D341Med (cell line): Measurements from ENCODE around the gene NUDT21.

Experiments
- DNase-seq: peaks from one replicate; pipeline ENCODE4 v3.0.0; 2012; ENCODE audit warnings: low spot score

NUDT21 gene

DNA sequence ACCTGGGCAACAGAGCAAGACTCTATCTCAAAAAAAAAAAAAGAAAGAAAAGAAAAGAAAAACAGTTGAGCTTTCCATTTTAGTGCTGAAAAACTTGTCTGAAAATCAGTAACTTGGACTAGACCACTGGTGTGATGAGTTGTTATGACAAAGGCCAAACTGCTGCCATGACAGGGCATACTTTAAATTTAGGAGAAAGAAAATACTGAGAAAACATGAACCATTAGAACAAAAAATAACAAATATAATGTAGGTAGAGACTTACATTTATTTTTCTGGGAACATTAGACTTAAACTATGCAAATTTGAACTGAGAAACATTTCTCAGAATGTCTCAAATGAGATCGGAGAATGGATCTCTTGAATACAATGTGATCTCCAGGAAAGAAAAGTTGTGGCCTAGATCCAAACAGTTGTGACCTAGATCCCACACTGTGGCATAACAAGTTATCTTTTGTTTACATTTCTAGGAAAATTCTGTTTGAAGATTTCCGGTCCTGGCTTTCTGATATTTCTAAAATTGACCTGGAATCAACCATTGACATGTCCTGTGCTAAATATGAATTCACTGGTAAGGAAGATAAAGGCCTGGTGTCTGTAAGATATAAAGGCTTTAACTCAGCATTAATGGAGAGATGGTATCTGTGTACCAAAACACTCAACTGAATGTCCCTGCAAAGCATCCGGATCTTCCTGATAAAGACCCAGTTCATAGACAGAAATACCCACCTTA is 11.1 kb upstream of the NUDT21 start:
- no peak for DNase-seq

DNA sequence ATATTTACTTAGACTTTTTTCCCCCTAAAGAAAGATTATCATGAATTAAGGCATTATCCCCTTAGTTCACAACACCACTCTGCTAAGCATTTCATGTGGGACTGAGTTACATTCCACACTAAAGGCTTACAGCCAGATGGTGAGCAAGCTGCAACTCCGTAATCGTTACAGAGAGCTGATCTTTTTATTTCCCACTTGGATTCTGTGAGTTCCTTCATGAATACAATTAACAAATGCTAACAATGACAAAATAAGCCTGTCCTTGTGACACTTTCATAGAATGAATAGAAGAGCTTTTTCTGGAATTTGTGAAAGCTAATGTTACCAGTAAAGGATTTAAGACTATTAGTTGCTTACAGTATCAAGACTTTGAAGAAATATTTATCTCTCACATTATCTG is 9.0 kb upstream of the NUDT21 start:
- peak; percentile 61 for DNase-seq

DNA sequence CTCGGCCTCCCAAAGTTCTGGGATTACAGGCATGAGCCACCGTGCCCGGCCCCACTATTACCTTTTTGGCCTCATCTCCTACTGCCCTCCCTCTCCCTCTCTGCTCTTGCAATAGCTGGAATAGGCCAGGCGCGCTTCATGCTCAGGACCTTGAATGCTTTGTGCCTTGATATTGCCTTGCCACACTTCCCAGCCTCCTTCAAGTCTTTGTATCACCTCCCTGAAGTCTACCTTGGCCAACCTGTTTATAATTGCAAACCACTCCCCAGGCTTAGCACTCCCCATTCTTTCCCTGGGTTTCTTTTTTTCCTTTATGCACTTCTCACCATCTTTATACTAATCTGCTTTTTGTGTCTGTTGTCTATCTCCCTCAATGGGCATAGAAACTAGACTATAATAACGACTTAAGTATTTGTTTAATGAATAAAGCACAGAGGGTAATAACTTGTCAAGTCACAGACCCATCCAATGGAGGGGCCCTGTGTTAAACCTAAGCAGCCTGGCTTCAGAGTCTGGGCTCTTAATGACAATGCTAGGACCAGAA is 6.9 kb upstream of the NUDT21 start:
- no peak for DNase-seq

- peak; percentile 75 for DNase-seq
Observed at GRCh38 chr16:56451753-56452689, 889 bp upstream of the NUDT21 start.

- DNase-seq = peak; percentile 28
Observed at GRCh38 chr16:56450275-56450985, 702 bp downstream of the NUDT21 start.

GRCh38 chr16:56448005-56448404 is 3.1 kb downstream of the NUDT21 start:
- no peak for DNase-seq

- no peak for DNase-seq
Observed at GRCh38 chr16:56447286-56447685, 3.8 kb downstream of the NUDT21 start.

DNA sequence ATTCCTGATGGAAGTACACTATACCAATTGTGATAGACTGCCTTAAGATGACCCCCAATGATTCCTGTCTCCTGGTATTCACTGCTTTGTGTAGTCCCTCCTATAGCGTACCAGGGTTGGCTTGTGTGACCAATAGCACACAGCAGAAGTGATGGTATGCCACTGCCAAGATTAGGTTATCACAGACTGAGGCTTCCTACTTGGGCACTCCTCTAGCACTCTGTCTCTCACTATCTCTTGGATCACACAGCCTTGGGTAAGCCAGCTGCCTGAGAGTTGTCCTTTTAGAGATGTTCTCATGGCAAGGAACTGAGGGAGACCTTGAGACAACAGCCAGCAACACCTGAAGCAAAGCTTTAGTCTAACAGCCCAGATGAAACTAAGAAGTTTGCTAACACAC is 13.1 kb downstream of the NUDT21 start:
- no peak for DNase-seq

- no peak for DNase-seq
Observed at GRCh38 chr16:56436258-56436657, 14.9 kb downstream of the NUDT21 start.

DNA sequence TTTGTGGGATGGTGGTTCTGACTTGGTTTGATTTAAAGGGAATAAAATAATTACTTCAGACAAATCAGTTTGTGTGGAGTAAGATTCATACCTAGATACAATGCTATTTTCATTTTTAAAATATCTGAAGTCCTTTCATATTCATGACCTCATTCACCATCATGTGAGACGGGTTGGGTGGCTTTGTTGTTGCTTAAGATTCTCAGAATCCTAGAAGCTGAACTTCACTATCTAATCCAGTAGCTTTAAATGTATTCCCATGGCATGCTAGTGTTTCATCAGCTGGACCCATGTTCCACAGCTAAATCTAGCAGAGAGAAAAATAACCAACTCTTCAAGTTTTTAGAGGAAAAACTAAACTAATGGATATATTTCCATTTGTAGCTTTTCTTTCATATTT is 23.0 kb downstream of the NUDT21 start:
- no peak for DNase-seq

DNA sequence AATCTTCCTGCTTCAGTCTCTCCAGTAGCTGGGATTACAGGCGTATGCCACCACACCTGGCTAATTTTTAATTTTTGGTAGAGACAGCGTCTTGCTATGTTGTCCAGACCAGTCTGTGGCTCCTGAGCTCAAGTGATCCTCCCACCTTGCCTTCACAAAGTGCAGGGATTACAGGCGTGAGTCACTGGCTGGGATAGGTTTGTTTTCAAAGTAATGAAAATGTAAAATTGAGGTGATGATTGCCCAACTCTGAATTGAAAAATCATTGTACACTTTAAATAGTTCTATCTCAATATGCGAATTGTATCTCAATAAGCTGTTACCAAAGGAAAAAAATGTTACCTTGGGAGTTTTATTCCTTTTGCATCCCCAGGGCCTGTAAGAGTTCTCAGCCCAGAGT is 24.5 kb downstream of the NUDT21 start:
- DNase-seq = no peak

DNA sequence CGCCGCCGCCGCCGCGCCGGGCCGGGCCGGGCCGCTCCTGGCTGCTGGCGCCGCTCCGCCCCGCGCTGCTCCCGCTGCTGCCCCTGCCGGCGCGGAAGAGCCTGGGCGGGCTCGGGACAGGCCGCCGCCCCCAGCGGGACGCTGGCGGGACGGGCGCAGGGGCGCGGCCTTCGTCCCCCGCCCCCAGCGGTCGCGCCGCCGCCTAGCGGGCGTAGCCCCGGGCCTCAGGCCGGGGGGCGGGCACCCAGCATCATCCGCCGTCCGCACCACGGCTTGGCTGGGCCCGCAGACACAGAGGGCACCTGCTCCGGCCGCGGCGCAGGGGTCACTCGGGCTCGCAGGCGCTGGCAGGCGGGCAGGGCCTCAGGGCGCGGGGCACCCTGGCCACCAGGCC is 25.7 kb downstream of the NUDT21 start, which contains the start of gene AMFR:
TSS of gene AMFR (minus strand) at position 107 of the 394 bp plus-strand sequence. CDS start 218 bp downstream, outside the sequence.
- DNase-seq = peak; percentile 94

DNA sequence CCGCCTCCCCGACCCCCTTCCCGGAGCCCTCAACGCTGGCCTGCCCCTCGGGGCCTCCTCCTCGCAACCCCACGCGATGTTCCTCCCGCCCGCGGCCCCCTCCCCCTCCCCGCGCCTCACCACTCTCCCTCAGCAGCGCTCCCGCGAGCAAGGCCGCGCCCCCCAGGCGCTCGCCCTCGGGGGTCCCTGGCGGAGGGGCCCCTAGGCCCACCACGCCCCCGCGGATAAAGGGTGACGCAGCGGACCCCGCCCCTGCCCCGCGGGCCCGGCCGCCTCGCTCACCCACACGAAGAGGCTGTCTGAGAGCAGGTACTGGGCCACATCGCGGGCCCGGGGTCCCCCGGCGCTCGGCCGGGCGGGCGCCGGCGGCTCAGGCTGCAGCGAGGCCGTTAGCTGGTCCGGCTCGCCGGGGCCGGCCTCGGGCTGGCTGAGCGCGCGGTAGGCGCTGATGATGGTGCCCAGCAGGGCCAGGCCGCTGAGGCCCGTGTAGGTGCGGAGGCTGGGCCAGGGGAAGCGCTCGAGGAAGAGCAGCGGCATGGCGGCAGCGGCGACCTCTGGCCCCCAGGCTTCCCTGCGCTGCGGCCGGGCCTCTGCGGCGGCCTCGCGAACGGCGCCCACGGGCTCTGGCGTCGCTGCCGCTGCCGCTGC is 26.2 kb downstream of the NUDT21 start:
- peak; percentile 72 for DNase-seq

- DNase-seq = no peak
Observed at GRCh38 chr16:56424404-56424764, 26.7 kb downstream of the NUDT21 start.

- DNase-seq = no peak
Observed at GRCh38 chr16:56423584-56424403, 27.3 kb downstream of the NUDT21 start.

GRCh38 chr16:56422896-56423441 is 28.2 kb downstream of the NUDT21 start:
- no peak for DNase-seq

- DNase-seq = no peak
Observed at GRCh38 chr16:56421976-56422669, 29.0 kb downstream of the NUDT21 start.

- no peak for DNase-seq
Observed at GRCh38 chr16:56421313-56421712, 29.8 kb downstream of the NUDT21 start.

GRCh38 chr16:56420613-56421012 is 30.5 kb downstream of the NUDT21 start:
- DNase-seq = no peak
